ENCODE measurements around the gene BEST4. TPM values are rescaled to one million over a fixed set of nuclear protein-coding genes. Genes with fewer than 3 reads are reported as not detected.

Gene BEST4
- 0.17 to 0.53 TPM (median 0.37 TPM) in 5 replicates for total RNA-seq (2022; extraction: Qiagen RNA extraction; ENCODE audit: low read depth)

DNA sequence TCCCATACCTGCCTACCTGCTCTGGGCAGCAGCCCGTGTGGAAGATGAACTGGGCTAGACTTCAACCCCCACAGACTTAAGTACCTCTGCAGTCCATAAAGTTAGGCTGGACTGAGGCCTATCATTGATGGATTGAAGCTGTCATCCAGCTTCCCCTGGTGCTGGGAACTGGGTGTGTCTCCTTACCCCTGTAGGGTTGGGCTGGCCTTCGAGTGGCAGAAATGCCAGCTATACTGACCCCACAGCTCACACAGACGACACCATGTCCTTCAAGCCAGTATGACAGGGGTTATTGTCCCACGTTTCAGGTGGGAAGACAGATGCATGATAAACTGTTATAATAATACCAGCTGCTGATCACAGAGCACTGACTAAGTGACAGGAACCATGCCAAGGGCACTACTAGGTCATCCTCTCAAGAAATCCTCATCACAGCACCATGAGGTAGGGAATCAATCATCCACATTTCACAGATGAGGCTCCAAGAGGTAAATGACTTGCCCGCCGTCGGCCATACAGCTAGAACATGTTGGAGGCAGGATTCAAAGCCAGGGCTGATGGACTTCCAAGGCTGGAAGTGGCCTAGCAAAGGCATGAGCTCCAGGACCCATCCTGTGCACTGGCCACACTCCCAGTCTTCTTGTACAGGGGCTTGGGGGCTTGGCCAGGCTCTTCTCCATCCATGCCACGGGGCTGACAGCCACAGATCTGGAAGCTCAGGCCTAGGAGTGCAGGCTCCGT is at the start of gene BEST4:
Gene BEST4, minus strand, starts transcription at position 51 of the 741 bp plus-strand sequence. CDS start 465 bp downstream, outside the sequence.

DNA sequence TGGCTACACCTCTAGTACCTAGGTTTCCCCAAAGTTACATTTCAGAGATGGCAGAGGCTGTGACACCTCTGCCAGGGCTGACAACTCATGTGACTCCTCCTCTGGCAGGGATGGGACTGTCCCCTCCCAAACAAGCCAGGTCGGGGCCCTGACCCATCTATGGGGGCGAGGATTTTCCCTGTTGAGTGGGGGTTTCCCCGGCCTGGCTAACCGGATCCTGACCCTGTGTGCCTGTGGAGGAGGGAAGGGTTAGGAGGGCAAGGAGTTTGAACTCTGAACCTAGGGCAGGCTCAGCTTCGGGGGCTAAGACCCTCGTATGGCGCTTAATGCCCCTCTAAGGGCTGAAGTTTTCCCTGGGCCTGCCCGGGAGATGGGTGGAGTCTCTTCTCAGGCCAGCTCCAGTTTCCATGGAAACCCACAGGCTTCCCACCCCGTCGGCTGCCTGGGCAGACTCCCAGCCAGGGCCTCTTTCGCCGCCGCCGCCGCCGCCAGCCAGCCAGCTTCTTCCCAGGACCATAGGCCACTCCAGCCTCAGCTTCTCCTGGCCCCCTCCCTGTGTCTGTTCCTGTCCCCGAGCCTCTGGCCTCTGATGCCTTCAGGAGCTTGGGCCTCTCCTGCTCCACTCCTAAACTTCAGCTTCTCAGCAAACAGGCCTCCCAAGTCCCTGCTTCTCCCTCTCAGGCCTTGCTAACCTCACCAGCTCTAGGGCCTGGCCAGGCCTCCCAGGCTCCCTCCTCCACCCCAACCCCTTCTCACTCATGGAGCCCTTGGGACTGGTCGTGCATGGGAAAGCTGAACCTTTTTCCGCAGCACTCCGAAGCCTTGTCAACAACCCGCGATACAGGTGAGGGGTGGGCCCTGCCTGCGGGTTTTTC is 20.3 kb upstream of the BEST4 start, which contains the start of gene BTBD19:
Gene BTBD19, plus strand, starts transcription at position 461 of the 875 bp plus-strand sequence. Its CDS starts 298 bp downstream, at position 759.

DNA sequence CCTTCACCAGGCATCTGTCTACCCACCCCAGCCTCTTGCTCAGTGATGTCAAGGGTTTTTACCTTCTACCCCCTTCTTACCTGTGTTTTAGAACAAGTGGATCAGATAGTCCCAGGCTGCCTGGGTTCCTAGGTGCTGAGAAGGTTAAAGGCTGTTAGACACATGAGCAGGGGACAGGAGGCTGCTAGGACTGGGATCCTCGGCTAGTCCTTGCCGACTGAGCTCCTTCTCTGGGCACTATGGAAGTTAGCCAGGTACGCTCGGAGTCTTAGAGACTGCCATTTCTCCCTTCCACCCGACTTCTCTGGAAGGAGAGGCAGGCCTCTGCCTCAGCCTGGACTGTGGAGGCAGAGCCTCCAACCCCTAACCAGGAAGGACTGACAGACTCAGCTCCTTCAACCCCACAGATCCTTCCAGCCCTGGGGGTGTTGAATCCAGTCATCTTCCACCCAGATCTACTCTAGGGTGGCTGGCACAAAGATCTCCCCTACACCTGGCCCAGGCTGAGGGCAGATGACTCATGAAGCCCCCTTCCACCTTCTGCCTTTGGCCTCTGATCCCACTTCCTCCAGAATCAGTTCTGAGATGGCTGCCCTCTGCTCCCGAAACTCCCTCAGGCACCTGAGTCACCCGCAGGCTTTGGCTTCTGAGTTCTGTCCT is 18.9 kb upstream of the BEST4 start, which contains the start of gene DYNLT4:
Gene DYNLT4, minus strand, starts transcription at position 648 of the 660 bp plus-strand sequence. CDS start 683 bp downstream, outside the sequence.

DNA sequence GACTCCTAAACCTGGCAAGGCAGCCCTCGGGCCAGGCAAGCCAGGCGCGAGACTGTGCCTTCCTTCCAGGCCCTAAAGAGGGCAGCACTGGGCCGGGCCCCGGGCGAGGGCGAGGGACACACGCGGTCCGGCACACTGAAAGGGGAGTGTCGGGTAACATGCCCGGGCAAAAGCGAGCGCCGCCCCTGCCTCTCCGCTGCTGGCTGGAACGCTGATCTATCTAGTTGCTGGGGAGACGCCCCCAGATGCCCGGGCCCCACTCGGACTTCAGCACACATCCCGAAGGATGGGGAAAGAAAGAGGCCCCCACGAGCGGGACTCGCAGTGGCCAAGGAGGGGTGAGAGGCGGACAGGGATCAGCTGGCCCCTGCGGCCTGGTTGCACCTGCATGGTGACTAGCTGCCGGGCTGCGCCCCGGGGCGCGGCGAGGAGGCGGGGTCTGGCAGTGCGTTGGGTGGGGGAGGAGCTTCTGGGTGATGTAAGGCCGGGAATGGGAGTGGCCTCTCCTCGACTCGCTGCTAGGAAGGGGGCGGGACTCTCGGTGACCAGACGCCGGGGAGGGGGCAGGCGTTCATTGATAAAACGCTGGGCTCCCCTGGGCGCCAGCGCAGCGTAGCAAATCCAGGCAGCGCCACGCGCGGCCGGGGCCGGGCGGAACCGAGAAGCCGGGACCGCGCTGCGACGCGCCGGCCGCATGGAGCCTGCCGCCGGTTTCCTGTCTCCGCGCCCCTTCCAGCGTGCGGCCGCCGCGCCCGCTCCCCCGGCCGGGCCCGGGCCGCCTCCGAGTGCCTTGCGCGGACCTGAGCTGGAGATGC is 12.0 kb upstream of the BEST4 start, which contains the start of gene PLK3:
Gene PLK3, plus strand, starts transcription at position 608 of the 815 bp plus-strand sequence. Its CDS starts 87 bp downstream, at position 695.

DNA sequence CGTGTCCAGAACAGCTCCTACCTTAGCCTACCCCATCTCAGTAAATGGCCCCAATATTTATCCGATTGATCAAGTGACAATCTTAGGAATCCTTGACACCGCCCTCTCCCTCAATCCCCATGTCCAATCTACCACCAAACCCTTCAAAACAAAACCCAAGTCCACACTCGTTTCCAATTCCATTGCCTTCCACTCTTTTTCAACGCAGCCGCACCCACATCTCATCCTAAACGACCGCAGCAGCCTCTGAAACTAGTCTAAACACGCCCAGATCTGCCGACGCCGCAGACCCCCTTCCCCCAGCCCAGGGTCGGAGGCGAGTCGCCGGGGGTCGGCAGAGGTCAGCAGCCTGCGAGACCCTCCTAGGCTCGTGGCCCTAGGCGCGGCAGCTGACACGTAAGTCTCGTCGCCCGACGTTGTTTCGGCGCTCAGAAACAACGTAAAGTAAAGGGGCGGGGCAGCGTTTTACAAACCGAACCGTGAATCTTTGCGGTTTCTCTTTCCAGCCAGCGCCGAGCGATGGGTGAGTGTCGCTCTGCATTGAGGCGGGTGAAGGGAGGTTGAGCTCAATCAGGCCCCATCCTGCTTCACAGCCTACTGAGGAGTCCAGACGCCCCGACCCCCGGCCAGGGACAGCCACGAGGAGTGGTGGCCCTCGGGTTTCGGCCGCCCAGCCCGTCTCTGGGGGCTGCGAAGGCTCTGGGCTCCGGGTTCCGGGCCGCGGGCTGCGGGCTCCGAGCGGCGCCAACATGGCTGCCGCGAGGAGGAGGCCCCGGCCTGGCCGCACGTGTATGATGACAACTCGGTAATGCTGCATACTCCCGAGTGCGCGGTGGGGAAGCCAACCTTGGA is 12.7 kb downstream of the BEST4 start, which contains the start of gene RPS8:
Gene RPS8, plus strand, starts transcription at position 463 of the 852 bp plus-strand sequence. Its CDS starts 57 bp downstream, at position 520.

DNA sequence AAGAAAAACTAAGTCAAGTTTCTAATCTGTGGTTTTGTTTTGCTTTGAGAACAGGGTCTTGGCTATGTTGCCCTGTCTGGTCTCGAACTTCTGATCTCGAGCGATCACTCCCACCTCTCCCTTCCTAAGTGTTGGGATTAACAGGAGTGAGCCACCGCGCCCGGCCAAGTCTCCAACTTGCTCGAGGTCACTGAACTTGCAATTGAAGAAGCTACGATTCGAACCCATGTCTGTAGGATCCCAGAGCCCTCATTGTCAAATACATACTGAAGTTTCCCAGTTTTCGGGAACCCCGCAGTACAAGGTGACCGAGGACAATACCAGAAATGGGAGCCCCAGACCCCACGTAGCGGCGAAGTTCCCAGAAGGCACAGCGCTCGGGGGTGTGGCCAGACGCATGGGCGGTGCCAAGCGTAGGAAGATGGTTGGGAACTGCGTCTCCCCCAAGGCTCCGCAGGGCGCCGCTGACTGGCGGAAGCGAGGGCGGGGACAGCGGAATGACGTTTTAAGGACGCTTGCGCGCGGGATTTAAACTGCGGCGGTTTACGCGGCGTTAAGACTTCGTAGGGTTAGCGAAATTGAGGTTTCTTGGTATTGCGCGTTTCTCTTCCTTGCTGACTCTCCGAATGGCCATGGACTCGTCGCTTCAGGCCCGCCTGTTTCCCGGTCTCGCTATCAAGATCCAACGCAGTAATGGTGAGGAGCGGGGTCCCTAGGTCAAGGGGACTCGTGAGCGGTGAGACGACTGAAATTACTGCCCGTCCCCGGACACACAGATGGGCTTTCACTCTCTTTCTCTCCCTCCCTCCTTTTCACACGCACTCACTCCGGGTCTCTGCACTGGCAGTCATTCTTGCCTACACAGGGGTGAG is 48.4 kb downstream of the BEST4 start, which contains the start of gene KIF2C:
Gene KIF2C, plus strand, starts transcription at position 531 of the 872 bp plus-strand sequence. Its CDS starts 96 bp downstream, at position 627.

Other genes with a start within 250 kb of the BEST4 start
- 7.3 to 9.4 TPM (median 8.7 TPM) in 5 replicates for gene TMEM53, start 113.7 kb downstream of the BEST4 start, total RNA-seq (2022; extraction: Qiagen RNA extraction; ENCODE audit: low read depth)
- gene ARMH1, start 113.5 kb downstream of the BEST4 start, total RNA-seq (2022; extraction: Qiagen RNA extraction; ENCODE audit: low read depth) = 0.38 to 1.1 TPM (median 0.54 TPM) in 5 replicates
- not detected in 5 replicates for gene RNU5D-1, start 57.0 kb downstream of the BEST4 start, total RNA-seq (2022; extraction: Qiagen RNA extraction; ENCODE audit: low read depth)
- gene KIF2C, start 48.3 kb downstream of the BEST4 start, total RNA-seq (2022; extraction: Qiagen RNA extraction; ENCODE audit: low read depth) = 36.2 to 43.4 TPM (median 39.5 TPM) in 5 replicates
- 1,637 to 1,731 TPM (median 1,686 TPM) in 5 replicates for gene RPS8, start 12.6 kb downstream of the BEST4 start, total RNA-seq (2022; extraction: Qiagen RNA extraction; ENCODE audit: low read depth)
- 14.8 to 20.8 TPM (median 19.6 TPM) in 5 replicates for gene PLK3, start 12.2 kb upstream of the BEST4 start, total RNA-seq (2022; extraction: Qiagen RNA extraction; ENCODE audit: low read depth)
- gene DYNLT4, start 19.2 kb upstream of the BEST4 start, total RNA-seq (2022; extraction: Qiagen RNA extraction; ENCODE audit: low read depth) = 0.27 to 1.1 TPM (median 0.80 TPM) in 5 replicates
- gene BTBD19, start 20.4 kb upstream of the BEST4 start, total RNA-seq (2022; extraction: Qiagen RNA extraction; ENCODE audit: low read depth) = 1.8 to 3.9 TPM (median 2.7 TPM) in 5 replicates
- 0.15 to 0.25 TPM (median 0.19 TPM) in 5 replicates for gene PTCH2, start 55.1 kb upstream of the BEST4 start, total RNA-seq (2022; extraction: Qiagen RNA extraction; ENCODE audit: low read depth)
- 17.2 to 19.8 TPM (median 18.6 TPM) in 5 replicates for gene EIF2B3, start 198.4 kb upstream of the BEST4 start, total RNA-seq (2022; extraction: Qiagen RNA extraction; ENCODE audit: low read depth)
- gene HECTD3, start 223.2 kb upstream of the BEST4 start, total RNA-seq (2022; extraction: Qiagen RNA extraction; ENCODE audit: low read depth) = 15.1 to 19.3 TPM (median 16.8 TPM) in 5 replicates
- 44.6 to 51.1 TPM (median 48.3 TPM) in 5 replicates for gene UROD, start 224.1 kb upstream of the BEST4 start, total RNA-seq (2022; extraction: Qiagen RNA extraction; ENCODE audit: low read depth)